Measurements from ENCODE around the gene ALDH3B2. TPM values are rescaled to one million over a fixed set of nuclear protein-coding genes. Genes with fewer than 3 reads are reported as not detected.

Gene ALDH3B2
- total RNA-seq, 3 donors from 2014 or later = 0.32 to 62.3 (median 44.1) TPM

DNA sequence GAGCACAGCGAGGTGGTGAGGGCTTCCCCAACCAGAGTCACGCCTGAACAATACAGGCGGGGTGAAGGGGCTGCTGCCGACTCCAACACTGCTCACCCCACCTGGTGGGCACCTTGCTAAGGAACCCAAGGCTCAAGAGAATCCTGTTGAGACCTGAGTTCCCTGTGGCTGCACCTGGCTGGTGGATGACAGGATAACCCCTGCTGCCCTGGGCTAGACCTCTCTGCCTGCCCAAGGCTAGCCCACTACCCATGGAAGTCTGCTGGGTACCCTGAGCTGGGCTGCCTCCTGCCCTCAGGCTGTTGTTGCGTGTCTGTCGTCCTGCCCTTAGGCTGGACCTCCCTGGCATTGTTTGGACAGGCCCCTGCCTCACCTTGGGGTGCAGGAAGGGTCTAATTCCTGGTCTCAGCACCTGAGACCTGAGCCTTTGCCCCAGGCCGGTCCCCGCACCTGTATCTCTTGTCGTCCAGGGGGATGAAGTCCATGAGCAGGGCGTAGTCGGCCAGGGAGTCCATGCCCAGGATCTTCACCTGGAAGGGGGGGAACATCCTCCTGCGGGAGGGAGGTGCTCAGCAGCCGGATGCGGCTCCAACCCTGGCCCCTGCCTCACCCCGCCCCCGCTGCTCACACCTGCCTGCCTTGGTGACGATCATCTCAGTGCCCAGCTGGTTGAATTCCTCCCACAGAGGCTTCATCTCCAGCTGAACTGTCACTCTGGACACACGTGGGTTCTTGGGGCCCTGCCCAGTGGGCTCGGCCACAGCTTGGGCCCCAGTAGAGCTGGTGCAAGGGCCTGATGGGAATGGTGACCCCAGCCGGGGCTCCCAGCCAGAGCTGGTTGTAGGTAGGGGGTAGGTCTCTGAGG lies 39.8 kb downstream of the ALDH3B2 start:
- Histone ChIP-seq H3K27me3 (peaks cover 0 to 8% of the 10 kb centered on the region in 2 donors), H3K4me1 (no peaks in the 10 kb centered on the region), H3K9me3 (no peaks in the 10 kb centered on the region), H3K4me3 (no peak overlapping the region), H3K27ac (no peak overlapping the region), H3K36me3 (no peaks in the 10 kb centered on the region)
- intact Hi-C loops (cut with DNase I; ENCODE audit: low total_unique reads) = no loop called here
- DNase-seq (ENCODE audit: low spot score in 2 of 2) = peak in 1 of 2 donors; percentile 37
- no peak for TF ChIP-seq POLR2A (IDR thresholded peaks at IDR 0.05)
- TF ChIP-seq, protein P1, sequence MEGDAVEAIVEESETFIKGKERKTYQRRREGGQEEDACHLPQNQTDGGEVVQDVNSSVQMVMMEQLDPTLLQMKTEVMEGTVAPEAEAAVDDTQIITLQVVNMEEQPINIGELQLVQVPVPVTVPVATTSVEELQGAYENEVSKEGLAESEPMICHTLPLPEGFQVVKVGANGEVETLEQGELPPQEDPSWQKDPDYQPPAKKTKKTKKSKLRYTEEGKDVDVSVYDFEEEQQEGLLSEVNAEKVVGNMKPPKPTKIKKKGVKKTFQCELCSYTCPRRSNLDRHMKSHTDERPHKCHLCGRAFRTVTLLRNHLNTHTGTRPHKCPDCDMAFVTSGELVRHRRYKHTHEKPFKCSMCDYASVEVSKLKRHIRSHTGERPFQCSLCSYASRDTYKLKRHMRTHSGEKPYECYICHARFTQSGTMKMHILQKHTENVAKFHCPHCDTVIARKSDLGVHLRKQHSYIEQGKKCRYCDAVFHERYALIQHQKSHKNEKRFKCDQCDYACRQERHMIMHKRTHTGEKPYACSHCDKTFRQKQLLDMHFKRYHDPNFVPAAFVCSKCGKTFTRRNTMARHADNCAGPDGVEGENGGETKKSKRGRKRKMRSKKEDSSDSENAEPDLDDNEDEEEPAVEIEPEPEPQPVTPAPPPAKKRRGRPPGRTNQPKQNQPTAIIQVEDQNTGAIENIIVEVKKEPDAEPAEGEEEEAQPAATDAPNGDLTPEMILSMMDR (IDR thresholded peaks at IDR 0.05) = no peak
- no peak for TF ChIP-seq POLR2AphosphoS5 (IDR thresholded peaks at IDR 0.05)

DNA sequence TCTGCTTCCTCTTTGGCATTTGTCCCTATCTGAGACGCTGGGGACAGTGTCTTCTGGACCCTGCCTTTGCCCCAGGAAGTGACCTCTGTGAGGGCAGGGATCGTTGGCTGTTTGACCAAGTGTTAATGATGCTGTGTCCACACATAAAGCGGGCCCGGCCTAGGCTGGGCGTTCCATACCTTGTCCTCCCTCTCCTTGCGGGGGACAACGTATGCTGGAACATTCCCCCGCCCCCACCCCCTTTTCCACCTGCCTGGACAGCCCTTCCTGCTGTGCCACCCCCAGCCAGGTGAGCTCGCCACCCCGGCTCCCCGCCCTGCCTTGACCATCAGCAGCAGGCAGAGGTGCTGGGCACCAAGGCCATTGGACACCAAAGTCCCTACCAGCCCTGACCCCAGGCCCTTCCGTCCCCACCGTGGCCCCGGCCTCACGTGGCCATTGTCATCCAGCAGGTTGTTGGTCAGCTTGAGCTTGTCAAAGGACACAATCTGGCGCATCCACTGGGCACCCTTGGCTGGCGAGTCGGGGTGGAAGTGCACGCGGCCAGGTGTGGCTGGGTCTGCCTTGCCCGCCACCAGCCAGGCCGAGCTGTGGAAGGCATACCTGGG lies 40.6 kb downstream of the ALDH3B2 start:
- H3K4me3 ChIP-seq = no peak overlapping the region
- TF ChIP-seq, protein P1 (IDR thresholded peaks at IDR 0.05) = no peak
- TF ChIP-seq POLR2AphosphoS5 (IDR thresholded peaks at IDR 0.05) (no peak), POLR2A (IDR thresholded peaks at IDR 0.05) (no peak)
- H3K27ac ChIP-seq = no peak overlapping the region
- intact Hi-C loops (cut with DNase I; ENCODE audit: low total_unique reads) = no loop called here
- H3K4me1 ChIP-seq = no peaks in the 10 kb centered on the region
- DNase-seq (ENCODE audit: low spot score in 2 of 2) = peak in 1 of 2 donors; percentile 46
- peaks cover 0 to under 1% of the 10 kb centered on the region in 2 donors for H3K27me3 ChIP-seq
- no peaks in the 10 kb centered on the region for H3K36me3 ChIP-seq
- no peaks in the 10 kb centered on the region for H3K9me3 ChIP-seq

DNA sequence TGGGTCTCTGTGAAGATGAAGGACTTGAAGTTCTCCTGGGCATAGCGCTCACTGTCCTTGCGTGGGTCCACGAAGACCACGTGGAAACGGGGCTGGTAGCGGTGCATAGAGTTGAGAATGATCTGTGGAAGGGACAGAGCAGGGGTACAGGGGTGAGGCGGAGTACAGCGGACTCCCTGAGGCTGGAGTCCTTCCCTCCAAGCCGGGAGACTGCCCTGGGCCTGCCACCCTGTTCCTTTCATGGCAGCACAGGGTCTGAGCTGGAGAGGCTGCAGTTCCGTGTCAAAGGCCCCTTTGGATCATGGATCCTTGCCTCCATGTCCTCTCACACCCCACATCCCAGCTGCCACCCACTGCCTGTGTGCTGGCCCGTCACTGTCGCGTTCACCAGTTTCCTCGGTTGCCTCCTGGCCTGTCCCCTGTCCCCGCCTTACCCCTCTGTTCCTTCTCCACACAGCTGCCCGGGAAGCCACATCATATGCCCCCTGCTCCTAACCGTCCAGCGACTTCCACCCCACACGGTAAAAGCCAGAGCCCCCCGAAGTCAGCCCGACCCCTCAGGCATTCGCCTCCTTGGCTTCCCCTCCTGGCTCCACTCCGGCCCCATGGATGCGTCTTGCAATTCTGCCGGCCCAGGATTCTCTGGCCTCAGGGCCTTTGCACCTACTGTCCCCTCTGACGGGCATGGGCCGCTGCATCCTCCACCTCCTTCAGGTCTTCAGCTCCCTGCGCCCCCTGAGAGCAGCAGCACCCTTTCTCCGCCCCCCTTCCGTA lies 41.3 kb downstream of the ALDH3B2 start:
- no peak overlapping the region for H3K4me3 ChIP-seq
- no peaks in the 10 kb centered on the region for H3K9me3 ChIP-seq
- no peaks in the 10 kb centered on the region for H3K36me3 ChIP-seq
- H3K27ac ChIP-seq = no peak overlapping the region
- no peaks in the 10 kb centered on the region for H3K27me3 ChIP-seq
- no peaks in the 10 kb centered on the region for H3K4me1 ChIP-seq
- intact Hi-C loops (cut with DNase I; ENCODE audit: low total_unique reads) = no loop called here
- TF ChIP-seq POLR2AphosphoS5 (IDR thresholded peaks at IDR 0.05) (no peak), POLR2A (IDR thresholded peaks at IDR 0.05) (no peak)
- TF ChIP-seq, protein P1 (IDR thresholded peaks at IDR 0.05) = no peak
- peak in 1 of 2 donors; percentile 48 for DNase-seq (ENCODE audit: low spot score in 2 of 2)

DNA sequence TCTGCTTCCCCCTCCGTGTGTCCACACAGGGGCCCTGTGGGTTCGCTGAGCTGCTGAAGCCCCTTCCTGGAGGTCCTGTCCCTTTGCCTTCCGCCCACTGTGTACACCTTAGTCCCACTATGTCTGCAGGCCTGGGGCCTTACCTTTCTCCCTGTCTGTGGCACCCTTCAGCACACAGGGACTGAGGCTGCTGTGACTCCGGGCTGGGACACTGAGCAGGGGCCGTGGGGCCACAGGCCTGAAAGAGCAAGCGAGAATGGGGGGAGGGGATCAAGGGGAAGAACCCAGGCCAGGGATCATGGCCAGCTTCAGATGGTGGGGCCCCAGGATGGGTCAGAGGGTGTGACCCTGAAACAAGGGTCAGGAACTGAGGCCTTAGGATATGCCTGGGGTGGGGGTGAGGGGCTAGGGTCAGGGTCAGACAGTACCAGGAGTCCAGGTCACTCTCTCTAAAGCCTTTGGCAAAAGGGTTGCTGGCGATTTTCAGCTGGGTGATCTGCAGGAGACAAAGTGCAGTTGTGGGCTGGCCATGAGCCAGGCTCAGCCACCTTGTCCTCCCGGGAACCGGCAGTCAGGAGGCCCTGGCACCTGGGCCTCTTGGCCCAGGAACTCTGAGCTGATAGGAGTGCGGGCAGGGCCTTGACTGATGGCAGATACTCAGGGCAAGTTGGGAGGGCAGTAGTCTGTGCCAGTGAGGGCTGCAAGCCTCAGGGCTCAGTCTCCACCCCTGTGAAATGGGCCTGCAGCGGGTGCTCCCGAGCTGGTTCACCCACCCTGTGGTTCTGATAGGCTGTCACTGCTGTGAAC lies 42.0 kb downstream of the ALDH3B2 start:
- no peak overlapping the region for H3K27ac ChIP-seq
- H3K4me3 ChIP-seq = no peak overlapping the region
- intact Hi-C loops (cut with DNase I; ENCODE audit: low total_unique reads) = no loop called here
- H3K4me1 ChIP-seq = no peaks in the 10 kb centered on the region
- peak in 1 of 2 donors; percentile 55 for DNase-seq (ENCODE audit: low spot score in 2 of 2)
- H3K27me3 ChIP-seq = no peaks in the 10 kb centered on the region
- no peak for TF ChIP-seq POLR2A (IDR thresholded peaks at IDR 0.05)
- TF ChIP-seq, protein P1 (IDR thresholded peaks at IDR 0.05) = no peak
- TF ChIP-seq POLR2AphosphoS5 (IDR thresholded peaks at IDR 0.05) = no peak
- no peaks in the 10 kb centered on the region for H3K36me3 ChIP-seq
- H3K9me3 ChIP-seq = no peaks in the 10 kb centered on the region

Measured in breast epithelium (tissue), 4 donors.